Stimulated activated CD4-positive, alpha-beta T cell treated with anti-CD3 and anti-CD28 coated beads, Interleukin-4, amount 100 ng/mL, for 4 hours (primary cell): ENCODE results near the gene CMTM7.

ENCODE experiments used
- DNase-seq, 2 experiments: peaks; one replicate each; pipeline ENCODE4 v3.0.0-alpha.2; 2020

CMTM7 gene

GRCh38 chr3:32414522-32415202, 23.0 kb downstream of the CMTM7 start:
- DNase-seq, result peak in 1 of 2 experiments; percentile 54

- no peak for DNase-seq
Observed at GRCh38 chr3:32419742-32420125, 28.1 kb downstream of the CMTM7 start.

DNA sequence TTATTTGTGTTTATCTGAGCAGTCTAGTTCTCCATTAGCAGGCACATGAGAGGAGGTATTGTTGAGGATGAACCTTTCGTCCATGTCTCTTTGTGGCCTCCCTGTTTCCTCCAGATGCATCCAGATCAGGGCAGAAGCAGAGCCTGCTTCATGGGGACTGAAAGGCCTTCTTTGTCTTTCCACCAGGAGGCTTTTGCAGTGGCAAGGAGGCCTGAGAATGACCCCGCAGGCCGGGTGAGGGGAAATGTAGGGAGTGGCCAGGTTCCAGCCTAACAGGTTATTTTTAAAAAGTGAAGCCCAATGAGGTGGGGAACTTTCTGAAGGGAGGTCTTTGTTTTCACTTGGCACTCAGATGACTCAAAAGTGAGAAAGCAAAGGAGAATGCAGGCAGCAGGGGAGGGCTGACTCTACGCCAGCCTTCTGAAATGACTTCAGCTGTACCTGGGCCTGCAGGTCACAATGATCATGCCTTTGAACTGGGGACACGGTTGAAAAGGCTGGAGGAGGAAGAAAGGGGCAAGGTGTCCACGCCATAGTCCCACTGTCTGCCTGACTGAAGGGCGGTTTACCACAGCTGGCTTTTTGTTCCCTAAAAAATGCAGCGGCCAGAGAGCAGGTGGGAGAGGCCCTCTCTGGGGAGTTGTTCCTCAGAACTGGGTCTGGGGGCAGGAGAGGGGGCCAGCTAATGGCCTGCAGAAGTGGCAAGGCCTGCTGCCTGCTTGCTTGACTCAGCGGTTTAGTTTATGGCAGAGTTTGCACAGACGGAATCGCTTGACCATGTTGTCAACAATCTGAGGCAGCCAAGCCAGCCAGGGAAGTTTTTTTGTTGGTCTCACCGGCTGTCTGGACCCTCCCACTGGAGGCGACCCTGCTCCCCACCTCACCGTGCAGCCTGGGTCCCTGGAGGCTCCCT, 28.7 kb downstream of the CMTM7 start:
- peak in 1 of 2 experiments; percentile 14 for DNase-seq

- DNase-seq, result no peak
Observed at GRCh38 chr3:32421185-32421584, 29.5 kb downstream of the CMTM7 start.

- DNase-seq, result no peak
Observed at GRCh38 chr3:32421991-32422859, 30.6 kb downstream of the CMTM7 start.

- no peak for DNase-seq
Observed at GRCh38 chr3:32422943-32423342, 31.3 kb downstream of the CMTM7 start.

DNA sequence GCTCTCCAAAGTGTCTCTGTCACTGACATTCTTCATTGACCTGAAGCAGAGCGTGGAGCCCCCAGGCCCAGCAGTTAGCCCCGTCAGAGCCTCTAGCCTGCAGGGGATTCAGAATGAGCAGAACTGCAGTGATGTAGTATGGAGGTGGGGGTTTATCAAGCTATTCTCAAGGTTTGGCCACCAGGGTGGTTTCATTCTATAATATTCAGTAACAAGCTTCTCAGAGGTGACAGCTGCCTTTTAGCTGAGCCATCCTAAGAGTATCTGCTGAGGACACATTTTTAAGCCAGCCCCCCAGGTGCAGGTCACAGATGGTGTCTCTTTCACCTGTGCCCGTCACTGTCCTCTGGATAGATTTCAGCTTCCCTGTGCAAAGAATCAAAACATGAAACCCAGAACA, 31.9 kb downstream of the CMTM7 start:
- DNase-seq, result no peak

GRCh38 chr3:32423956-32424557, 32.4 kb downstream of the CMTM7 start:
- DNase-seq, result no peak

GRCh38 chr3:32424581-32425250, 33.1 kb downstream of the CMTM7 start:
- no peak for DNase-seq

DNA sequence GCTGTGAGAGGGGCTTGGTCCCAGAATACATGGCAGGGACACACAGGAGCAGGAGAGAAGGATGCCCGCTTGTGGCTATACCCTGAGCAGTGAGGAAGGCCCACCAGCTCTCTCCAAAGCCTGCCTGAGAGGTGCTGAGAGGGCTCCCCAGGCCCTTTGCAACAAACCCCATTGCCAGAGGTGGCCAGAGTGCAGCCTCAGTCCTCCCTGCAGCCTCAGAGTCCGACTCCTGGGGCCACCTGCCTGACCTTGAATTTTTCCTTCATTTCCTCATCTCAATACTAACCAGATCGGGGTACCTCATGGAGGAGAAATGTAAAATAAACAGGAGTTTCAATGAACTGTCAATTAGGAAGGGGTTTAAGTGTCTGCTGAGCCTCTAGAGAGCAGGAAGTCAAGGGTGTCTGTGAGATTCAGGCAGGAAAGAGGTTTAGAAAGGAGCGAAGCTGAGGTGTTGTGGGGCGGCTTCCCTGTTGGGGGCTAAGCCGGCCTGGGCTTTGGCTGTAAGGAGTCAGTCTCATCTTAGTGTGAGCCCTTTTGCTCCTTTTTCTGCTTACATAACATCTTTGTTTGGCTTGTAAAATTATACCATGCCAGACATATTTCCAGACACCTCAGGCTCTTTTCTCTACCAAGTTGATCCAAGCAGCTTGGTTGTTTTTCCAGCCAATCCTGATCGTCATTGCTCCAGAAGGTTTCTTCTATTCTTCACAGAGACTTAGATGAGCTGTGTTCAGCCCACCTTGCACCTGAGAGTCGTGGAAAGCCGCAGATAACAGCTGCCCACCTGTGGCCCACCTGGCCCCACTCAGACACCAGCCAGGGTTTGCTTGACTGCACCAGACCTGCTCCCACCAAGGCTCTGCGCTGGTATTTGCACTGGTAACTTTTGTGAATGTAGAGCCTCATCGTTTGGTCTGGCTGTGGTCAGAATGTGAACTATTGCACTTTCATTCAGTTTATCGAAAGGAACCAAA, 36.7 kb downstream of the CMTM7 start:
- peak in 1 of 2 experiments; percentile 16 for DNase-seq

- DNase-seq, result no peak
Observed at GRCh38 chr3:32430900-32431299, 39.2 kb downstream of the CMTM7 start.

GRCh38 chr3:32431481-32431880, 39.8 kb downstream of the CMTM7 start:
- DNase-seq, result no peak

GRCh38 chr3:32432045-32432710, 40.5 kb downstream of the CMTM7 start:
- DNase-seq, result no peak

GRCh38 chr3:32432711-32433530, 41.3 kb downstream of the CMTM7 start:
- peak in 1 of 2 experiments; percentile 21 for DNase-seq

GRCh38 chr3:32434206-32434605, 42.6 kb downstream of the CMTM7 start:
- DNase-seq, result no peak

DNA sequence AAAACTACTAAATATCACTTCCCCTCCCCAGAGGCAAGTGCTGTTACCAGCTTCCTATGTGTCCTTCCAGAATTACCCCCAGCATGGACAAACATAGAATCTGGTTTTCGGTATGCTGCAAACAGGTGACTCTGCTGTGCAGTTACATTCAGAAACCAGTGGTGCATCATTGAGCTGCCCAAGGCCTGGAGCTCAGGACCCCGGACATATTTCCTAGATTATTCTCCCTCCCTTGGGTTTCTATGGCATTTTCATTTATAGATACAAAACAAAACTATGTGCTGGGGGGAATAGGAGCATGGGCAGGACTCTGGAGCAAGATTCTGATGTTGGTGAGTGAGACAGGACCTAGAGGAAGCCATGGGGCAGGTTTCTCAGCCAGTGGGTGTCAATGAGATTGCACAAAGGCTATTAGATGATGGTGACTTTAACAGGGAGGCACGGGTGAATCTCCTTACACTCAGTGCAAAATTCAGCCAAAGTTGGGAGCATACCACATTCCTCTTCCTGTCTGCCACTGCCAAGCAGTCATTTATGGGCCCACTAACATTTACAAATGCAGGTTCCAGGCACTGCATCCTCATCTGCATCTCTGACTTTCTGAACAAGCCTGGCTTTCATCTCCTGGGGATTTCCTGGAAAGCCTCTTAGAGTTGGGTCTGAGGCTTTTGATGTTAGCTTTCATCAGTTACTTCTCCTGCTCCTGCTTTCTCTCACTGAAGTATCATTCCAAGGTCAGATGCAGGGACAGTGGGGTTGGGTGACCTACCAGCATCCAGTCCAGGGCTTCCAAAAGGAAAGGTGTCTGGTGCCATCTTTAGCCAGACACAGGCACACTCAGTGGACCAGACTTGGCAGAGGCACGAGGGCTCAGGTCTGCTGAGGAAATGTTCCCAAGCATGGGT, 44.5 kb downstream of the CMTM7 start:
- no peak for DNase-seq

DNA sequence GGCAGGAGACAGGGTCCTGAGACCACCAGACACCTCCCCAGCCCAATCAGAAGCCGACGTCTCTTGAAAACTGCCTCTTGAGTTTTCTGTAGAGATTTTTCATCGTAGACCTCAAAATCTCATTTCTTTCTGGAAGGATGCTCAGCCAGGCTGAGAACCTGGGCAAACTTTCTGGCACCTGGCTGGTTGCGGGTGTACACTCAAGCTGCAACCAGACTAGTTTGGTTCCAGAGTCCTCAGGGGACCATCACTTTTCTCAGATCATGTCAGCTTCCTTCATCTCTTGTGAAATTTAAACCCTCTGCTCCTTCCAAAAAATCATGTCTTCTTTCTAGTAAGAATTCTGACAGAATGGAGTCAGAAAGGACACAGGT, 45.1 kb downstream of the CMTM7 start:
- DNase-seq, result no peak

- DNase-seq, result no peak
Observed at GRCh38 chr3:32437896-32438295, 46.2 kb downstream of the CMTM7 start.
